GM06990 (cell line): ENCODE data around the gene TMEM240.

Experiments
- DNase-seq: peaks from one replicate; pipeline ENCODE4 v3.0.0-alpha.2; 2011; ENCODE audit not compliant: insufficient read length; ENCODE audit errors: extremely low read depth
- H3K27me3 ChIP-seq: replicated peaks from 2 replicates; pipeline ENCODE4 v1.6.0; 2011; ENCODE audit warnings: low read length; ENCODE audit not compliant: control insufficient read depth, insufficient read depth
- H3K36me3 ChIP-seq: 2 replicates; pipeline ENCODE4 v1.5.1; 2011; ENCODE audit warnings: low read length; ENCODE audit not compliant: control insufficient read depth, insufficient read depth
- H3K4me3 ChIP-seq: replicated peaks from 2 replicates; pipeline ENCODE4 v1.5.1; 2011; ENCODE audit warnings: low read depth, mild to moderate bottlenecking, control low read depth, low read length
- TF ChIP-seq, protein P1 (sequence below): IDR thresholded peaks from 2 replicates; pipeline ENCODE4 v1.5.1; 2011; ENCODE audit warnings: low read length, control low read depth, mild to moderate bottlenecking, inconsistent platforms; ENCODE audit not compliant: insufficient read depth, poor library complexity, severe bottlenecking

Gene TMEM240

GRCh38 chr1:1540090-1540817 lies at the start of gene TMEM240:
TSS of gene TMEM240 (minus strand) at chr1:1540624. CDS start at chr1:1540346, 278 bp downstream.
- no peak for DNase-seq
- Histone ChIP-seq H3K36me3 (peaks cover 15% of the 10 kb centered on the region), H3K4me3 (no peak within 1 kb of the TSS), H3K27me3 (no peaks in the 10 kb centered on the region)
- TF ChIP-seq, protein P1, sequence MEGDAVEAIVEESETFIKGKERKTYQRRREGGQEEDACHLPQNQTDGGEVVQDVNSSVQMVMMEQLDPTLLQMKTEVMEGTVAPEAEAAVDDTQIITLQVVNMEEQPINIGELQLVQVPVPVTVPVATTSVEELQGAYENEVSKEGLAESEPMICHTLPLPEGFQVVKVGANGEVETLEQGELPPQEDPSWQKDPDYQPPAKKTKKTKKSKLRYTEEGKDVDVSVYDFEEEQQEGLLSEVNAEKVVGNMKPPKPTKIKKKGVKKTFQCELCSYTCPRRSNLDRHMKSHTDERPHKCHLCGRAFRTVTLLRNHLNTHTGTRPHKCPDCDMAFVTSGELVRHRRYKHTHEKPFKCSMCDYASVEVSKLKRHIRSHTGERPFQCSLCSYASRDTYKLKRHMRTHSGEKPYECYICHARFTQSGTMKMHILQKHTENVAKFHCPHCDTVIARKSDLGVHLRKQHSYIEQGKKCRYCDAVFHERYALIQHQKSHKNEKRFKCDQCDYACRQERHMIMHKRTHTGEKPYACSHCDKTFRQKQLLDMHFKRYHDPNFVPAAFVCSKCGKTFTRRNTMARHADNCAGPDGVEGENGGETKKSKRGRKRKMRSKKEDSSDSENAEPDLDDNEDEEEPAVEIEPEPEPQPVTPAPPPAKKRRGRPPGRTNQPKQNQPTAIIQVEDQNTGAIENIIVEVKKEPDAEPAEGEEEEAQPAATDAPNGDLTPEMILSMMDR: no peak

DNA sequence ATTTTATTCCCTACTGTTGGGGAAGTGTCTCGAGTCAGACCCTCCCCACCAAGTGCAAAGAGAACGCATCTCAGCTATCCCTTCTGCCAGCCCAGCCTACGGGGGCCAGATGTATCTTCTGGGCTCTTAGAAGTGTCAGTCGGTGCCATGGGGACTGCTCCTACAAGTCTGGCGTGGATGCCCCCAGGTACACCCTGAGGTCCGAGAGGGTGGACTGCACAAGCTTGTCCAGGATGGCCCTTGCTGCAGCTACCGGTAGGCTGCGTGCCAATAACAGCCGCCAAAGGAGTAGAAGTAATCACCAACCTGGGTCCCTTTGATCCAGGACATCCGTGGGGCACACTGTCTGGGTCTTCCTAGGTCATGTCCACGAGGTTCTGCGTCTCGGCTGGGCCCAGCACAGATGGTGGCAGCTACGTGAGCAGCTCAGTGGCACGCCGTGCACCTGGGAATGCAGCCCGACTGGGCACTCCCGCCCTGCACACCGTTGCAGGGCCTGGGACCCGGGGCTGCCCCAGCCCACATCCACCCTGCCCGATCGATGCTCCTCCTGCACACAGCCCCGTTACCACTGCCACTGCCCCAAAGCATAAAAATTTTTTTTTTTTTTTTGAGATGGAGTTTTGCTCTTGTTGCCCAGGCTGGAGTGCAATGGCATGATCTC lies 43.1 kb upstream of the TMEM240 start:
- Histone ChIP-seq H3K36me3 (no peaks in the 10 kb centered on the region), H3K27me3 (no peaks in the 10 kb centered on the region), H3K4me3 (no peak overlapping the region)
- TF ChIP-seq, protein P1: no peak
- no peak for DNase-seq

- TF ChIP-seq, protein P1: no peak
- no peak for DNase-seq
- Histone ChIP-seq H3K4me3 (no peak overlapping the region), H3K27me3 (no peaks in the 10 kb centered on the region), H3K36me3 (no peaks in the 10 kb centered on the region)
Observed at GRCh38 chr1:1582585-1583346, 42.3 kb upstream of the TMEM240 start.

DNA sequence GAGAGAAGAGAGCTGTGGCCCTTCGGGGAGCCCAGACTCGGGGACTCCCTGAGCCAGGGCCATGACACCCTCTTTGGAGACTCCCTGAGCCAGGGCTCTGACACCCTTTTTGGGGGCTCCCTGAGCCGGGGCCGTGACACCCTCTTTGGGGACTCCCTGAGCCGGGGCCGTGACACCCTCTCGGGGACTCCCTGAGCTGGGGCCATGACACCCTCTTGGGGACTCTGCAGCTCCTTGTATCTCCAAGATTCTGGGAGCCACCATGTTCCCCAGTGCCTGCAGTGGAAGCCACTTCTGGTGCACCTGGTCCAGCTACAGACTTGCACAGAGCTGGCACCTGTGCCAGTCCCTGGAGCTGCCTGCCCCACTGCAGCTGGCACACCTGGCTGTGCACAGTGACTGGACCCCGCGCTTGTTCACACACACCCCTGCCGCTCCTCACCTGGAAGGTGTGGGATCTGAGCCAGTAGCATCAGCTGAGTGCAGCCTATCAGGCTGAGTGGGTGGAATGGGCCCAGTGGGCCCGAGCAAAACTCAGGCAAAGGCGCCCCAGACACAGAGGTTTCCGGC lies 38.0 kb upstream of the TMEM240 start:
- Histone ChIP-seq H3K27me3 (no peaks in the 10 kb centered on the region), H3K4me3 (no peak overlapping the region), H3K36me3 (no peaks in the 10 kb centered on the region)
- no peak for DNase-seq
- TF ChIP-seq, protein P1: no peak

DNA sequence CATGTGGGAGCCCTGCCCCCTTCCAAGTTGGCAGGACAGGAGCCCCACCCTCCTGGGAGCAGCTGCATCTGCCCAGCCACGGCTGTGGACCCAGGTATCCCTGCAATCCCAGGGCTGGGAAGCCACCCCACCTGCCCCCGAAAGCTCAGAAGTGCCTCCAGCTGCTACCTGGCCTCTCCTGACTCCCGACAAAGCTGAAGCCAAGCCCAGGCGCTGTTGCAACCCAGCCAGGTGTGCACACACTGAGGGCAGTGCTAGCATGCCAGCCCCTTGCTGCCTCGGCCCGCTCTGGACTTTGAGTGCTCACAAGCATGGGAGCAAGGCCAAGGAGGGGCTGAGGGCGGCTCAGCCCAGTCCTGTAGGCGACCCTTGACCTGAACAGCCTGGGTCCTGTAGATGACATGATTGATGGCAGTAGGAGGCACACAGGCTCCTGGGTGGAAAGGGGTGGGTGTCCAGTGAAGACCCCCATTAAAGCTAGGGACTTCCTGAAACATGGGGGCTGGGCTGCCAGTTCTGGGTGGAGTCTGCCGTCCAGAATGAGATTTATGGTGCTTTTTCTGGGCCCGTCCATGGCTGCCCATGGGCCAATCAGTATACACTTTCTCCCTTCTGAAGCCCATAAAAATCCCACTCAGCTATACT lies 37.1 kb upstream of the TMEM240 start:
- TF ChIP-seq, protein P1: no peak
- Histone ChIP-seq H3K27me3 (no peaks in the 10 kb centered on the region), H3K4me3 (no peak overlapping the region), H3K36me3 (no peaks in the 10 kb centered on the region)
- DNase-seq: no peak
